K562 (cell line): ENCODE results near the gene PTOV1. TPM values are rescaled to one million over a fixed set of nuclear protein-coding genes. Genes with fewer than 3 reads are reported as not detected.

Experiments
- CBX8 ChIP-seq: fragments of 200-600 bp; sonication (generic); IDR thresholded peaks from 2 replicates; pipeline ENCODE4 v1.6.1; 2012; ENCODE audit warnings: borderline replicate concordance, mixed run types, low read depth, mild to moderate bottlenecking, moderate library complexity, mixed read lengths, low read length, control low read depth, inconsistent platforms; ENCODE audit not compliant: poor library complexity, severe bottlenecking; ENCODE audit errors: extremely low read depth
- CXXC5 ChIP-seq: fragments of 250-450 bp; sonication (Bioruptor Pico); IDR thresholded peaks from 2 replicates; pipeline ENCODE4 v1.8.0; 2022; ENCODE audit warnings: inconsistent platforms, mild to moderate bottlenecking, moderate library complexity
- ELF4 ChIP-seq: fragments of 450-650 bp; formaldehyde crosslinking; IDR thresholded peaks from 2 replicates; pipeline ENCODE4 v1.4.0; 2022; ENCODE audit warnings: missing genetic modification characterization
- HNRNPH1 ChIP-seq: fragments of 200-400 bp; formaldehyde crosslinking; optimal IDR thresholded peaks from 2 replicates; pipeline ENCODE3; 2017; ENCODE audit warnings: low read depth, mild to moderate bottlenecking, low read length, moderate library complexity
- KDM5B ChIP-seq: fragments of 200-600 bp; sonication (generic); IDR thresholded peaks from 2 replicates; pipeline ENCODE4 v1.6.1; 2012; ENCODE audit warnings: low read depth, mild to moderate bottlenecking, moderate library complexity, low read length, control low read depth, inconsistent platforms; ENCODE audit not compliant: insufficient replicate concordance
- LEF1 ChIP-seq: fragments of 450-650 bp; IDR thresholded peaks from 2 replicates; pipeline ENCODE4 v1.6.1; 2016; ENCODE audit warnings: mild to moderate bottlenecking
- NFIC ChIP-seq: fragments of 450-650 bp; IDR thresholded peaks from 2 replicates; pipeline ENCODE4 v1.6.1; 2017; ENCODE audit warnings: mild to moderate bottlenecking, inconsistent platforms
- RBM25 ChIP-seq: fragments of 200-400 bp; formaldehyde crosslinking; IDR thresholded peaks from 2 replicates; pipeline ENCODE4 v1.6.1; 2018; ENCODE audit warnings: low read length, low read depth, moderate library complexity; ENCODE audit not compliant: severe bottlenecking
- SMAD1 ChIP-seq: fragments of 150-350 bp; IDR thresholded peaks from 2 replicates; pipeline ENCODE4 v1.6.1; 2014; ENCODE audit warnings: low read length, low read depth; ENCODE audit not compliant: partially characterized antibody
- SMARCA5 ChIP-seq: fragments of 450-650 bp; IDR thresholded peaks from 2 replicates; pipeline ENCODE4 v1.6.1; 2016
- TSC22D4 ChIP-seq: fragments of 450-650 bp; IDR thresholded peaks from 2 replicates; pipeline ENCODE4 v1.6.1; 2016; ENCODE audit warnings: missing genetic modification characterization, missing biosample characterization, control low read depth
- ZNF668 ChIP-seq: fragments of 250-450 bp; sonication (Bioruptor Pico); IDR thresholded peaks from 2 replicates; pipeline ENCODE4 v1.8.0; 2022; ENCODE audit warnings: mild to moderate bottlenecking, inconsistent platforms
- ZNF778 ChIP-seq: fragments of 450-650 bp; formaldehyde crosslinking; IDR thresholded peaks from 2 replicates; pipeline ENCODE4 v1.4.0; 2020; ENCODE audit warnings: mild to moderate bottlenecking, moderate library complexity
- ZSCAN29 ChIP-seq: fragments of 450-650 bp; IDR thresholded peaks from 2 replicates; pipeline ENCODE4 v1.6.1; 2017
- polyA plus RNA-seq, 8 experiments: library from polyadenylated mRNA; depleted of rRNA in 4 of 8; stranded (reverse) in 5 of 8; unstranded in 3 of 8; fragments of >200 nt; fragmentation: Nextera tagmentation in 2 of 8; fragmentation: Illumina TruSeq in 1 of 8; extraction: Ambion mirVana in 2 of 8; extraction: Trizol in 1 of 8; gene quantifications; 2 replicates each; pipeline versions ENCODE4 v1.2.1 to v1.2.3, GENCODE V29; 2011 to 2014; ENCODE audit warnings: inconsistent platforms in 1 of 8, missing spikeins in 1 of 8
- total RNA-seq, 7 experiments: library from RNA; depleted of rRNA in 6 of 7; stranded (reverse); fragments of >200 nt in 6 of 7; fragmentation: Illumina TruSeq in 2 of 7; extraction: Trizol in 2 of 7; gene quantifications; 2 replicates each; pipeline versions ENCODE4 v1.2.1 to v1.2.3, GENCODE V29; 2011 to 2021; ENCODE audit warnings: low replicate concordance in 1 of 7
- TF ChIP-seq, protein P1 (sequence below): sonication (generic); formaldehyde crosslinking; IDR thresholded peaks from 2 replicates; pipeline ENCODE4 v1.8.1; 2023; ENCODE audit warnings: mild to moderate bottlenecking, missing genetic modification reagents
- TF ChIP-seq, protein P2 (sequence below): fragments of 250-450 bp; sonication (Bioruptor Pico); IDR thresholded peaks from 2 replicates; pipeline ENCODE4 v1.5.1; 2021; ENCODE audit warnings: mild to moderate bottlenecking
- TF ChIP-seq, protein P3 (sequence below): fragments of 150-350 bp; conservative IDR thresholded peaks from 2 replicates; pipeline ENCODE4 v1.6.1; 2014; ENCODE audit warnings: low read length
- TF ChIP-seq, protein P4 (sequence below): fragments of 250-450 bp; sonication (Bioruptor Pico); IDR thresholded peaks from 2 replicates; pipeline ENCODE4 v1.5.0; 2021; ENCODE audit warnings: mild to moderate bottlenecking, borderline replicate concordance

PTOV1 gene
- total and polyA plus RNA-seq, 9 of the 15 experiments (the other 6 are each of a cell fraction or from before 2014, with no cell fraction given), result 4.9 to 169 (median 43.5) TPM

DNA sequence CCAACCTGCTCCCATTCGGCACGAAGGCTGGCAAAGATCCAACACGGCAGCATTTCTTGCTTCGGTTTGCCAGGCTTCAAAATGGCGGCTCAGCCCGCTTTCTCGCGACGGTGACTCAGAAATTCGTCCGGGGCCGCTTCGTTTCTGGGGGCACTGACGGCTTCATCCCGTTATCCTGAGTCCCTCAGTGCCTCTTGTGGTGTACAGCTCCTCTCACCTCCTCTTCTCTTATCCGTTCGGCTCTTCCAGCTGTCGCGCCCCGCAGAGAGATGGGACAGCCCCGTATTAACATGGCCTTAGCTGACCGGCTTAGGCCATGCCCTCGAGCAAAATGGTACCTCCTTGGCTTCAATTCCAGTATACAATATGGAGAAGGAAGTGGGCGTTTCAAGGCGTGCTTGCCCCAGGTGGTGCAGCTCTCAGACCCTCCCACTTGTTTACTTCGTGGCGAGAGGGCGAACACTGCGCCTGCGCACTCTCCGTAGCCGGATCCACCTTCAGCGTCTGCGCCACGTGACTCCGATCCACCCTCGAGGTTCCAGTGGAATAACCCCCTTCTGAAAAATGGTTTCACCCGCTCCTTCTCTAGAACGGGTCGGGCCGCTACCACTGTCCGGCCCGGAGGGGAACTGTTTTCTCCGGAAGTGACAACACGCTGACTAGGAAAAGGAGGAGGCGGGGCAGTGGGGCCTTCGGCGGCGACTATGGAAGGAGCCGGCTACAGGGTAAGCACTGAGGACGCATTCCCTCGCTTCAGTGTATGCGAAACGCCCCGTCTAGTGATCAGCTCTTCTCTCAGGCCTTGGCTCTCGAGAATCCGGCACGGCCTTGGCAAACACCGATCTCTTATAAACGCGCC, 26.3 kb downstream of the PTOV1 start, which contains the start of the genes AKT1S1 and TBC1D17 (continued):
- TF ChIP-seq, protein P1, sequence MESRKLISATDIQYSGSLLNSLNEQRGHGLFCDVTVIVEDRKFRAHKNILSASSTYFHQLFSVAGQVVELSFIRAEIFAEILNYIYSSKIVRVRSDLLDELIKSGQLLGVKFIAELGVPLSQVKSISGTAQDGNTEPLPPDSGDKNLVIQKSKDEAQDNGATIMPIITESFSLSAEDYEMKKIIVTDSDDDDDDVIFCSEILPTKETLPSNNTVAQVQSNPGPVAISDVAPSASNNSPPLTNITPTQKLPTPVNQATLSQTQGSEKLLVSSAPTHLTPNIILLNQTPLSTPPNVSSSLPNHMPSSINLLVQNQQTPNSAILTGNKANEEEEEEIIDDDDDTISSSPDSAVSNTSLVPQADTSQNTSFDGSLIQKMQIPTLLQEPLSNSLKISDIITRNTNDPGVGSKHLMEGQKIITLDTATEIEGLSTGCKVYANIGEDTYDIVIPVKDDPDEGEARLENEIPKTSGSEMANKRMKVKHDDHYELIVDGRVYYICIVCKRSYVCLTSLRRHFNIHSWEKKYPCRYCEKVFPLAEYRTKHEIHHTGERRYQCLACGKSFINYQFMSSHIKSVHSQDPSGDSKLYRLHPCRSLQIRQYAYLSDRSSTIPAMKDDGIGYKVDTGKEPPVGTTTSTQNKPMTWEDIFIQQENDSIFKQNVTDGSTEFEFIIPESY (CRISPR knock-in tag), result 0 out of 2 replicates have a peak, but pooled peaks have one; percentile 8
- TF ChIP-seq, protein P2, sequence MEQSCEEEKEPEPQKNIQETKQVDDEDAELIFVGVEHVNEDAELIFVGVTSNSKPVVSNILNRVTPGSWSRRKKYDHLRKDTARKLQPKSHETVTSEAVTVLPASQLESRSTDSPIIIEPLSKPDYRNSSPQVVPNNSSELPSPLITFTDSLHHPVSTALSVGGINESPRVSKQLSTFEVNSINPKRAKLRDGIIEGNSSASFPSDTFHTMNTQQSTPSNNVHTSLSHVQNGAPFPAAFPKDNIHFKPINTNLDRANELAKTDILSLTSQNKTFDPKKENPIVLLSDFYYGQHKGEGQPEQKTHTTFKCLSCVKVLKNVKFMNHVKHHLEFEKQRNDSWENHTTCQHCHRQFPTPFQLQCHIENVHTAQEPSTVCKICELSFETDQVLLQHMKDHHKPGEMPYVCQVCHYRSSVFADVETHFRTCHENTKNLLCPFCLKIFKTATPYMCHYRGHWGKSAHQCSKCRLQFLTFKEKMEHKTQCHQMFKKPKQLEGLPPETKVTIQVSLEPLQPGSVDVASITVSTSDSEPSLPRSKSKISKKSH (CRISPR knock-in tag), result no peak
- TF ChIP-seq ZNF668 (CRISPR knock-in tag) (no peak), TSC22D4 (tag) (no peak), KDM5B (peak; percentile 55), LEF1 (0 out of 2 replicates have a peak, but pooled peaks have one; percentile 7), ZNF778 (CRISPR knock-in tag) (no peak), HNRNPH1 (no peak), CBX8 (no peak), CXXC5 (CRISPR knock-in tag) (peak; percentile 86), ELF4 (CRISPR knock-in tag) (peak; percentile 18; the same call in 1 of the 2 replicates), SMARCA5 (no peak), SMAD1 (peak; percentile 72), RBM25 (no peak), ZSCAN29 (no peak), NFIC (peak; percentile 99)
- TF ChIP-seq, protein P3, sequence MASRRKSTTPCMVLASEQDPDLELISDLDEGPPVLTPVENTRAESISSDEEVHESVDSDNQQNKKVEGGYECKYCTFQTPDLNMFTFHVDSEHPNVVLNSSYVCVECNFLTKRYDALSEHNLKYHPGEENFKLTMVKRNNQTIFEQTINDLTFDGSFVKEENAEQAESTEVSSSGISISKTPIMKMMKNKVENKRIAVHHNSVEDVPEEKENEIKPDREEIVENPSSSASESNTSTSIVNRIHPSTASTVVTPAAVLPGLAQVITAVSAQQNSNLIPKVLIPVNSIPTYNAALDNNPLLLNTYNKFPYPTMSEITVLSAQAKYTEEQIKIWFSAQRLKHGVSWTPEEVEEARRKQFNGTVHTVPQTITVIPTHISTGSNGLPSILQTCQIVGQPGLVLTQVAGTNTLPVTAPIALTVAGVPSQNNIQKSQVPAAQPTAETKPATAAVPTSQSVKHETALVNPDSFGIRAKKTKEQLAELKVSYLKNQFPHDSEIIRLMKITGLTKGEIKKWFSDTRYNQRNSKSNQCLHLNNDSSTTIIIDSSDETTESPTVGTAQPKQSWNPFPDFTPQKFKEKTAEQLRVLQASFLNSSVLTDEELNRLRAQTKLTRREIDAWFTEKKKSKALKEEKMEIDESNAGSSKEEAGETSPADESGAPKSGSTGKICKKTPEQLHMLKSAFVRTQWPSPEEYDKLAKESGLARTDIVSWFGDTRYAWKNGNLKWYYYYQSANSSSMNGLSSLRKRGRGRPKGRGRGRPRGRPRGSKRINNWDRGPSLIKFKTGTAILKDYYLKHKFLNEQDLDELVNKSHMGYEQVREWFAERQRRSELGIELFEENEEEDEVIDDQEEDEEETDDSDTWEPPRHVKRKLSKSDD, result peak; percentile 91
- TF ChIP-seq, protein P4, sequence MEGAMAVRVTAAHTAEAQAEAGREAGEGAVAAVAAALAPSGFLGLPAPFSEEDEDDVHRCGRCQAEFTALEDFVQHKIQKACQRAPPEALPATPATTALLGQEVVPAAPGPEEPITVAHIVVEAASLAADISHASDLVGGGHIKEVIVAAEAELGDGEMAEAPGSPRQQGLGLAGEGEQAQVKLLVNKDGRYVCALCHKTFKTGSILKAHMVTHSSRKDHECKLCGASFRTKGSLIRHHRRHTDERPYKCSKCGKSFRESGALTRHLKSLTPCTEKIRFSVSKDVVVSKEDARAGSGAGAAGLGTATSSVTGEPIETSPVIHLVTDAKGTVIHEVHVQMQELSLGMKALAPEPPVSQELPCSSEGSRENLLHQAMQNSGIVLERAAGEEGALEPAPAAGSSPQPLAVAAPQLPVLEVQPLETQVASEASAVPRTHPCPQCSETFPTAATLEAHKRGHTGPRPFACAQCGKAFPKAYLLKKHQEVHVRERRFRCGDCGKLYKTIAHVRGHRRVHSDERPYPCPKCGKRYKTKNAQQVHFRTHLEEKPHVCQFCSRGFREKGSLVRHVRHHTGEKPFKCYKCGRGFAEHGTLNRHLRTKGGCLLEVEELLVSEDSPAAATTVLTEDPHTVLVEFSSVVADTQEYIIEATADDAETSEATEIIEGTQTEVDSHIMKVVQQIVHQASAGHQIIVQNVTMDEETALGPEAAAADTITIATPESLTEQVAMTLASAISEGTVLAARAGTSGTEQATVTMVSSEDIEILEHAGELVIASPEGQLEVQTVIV (CRISPR knock-in tag), result no peak
